OCI-LY7 (cell line): ENCODE data around the gene CHTF8. TPM values are rescaled to one million over a fixed set of nuclear protein-coding genes. Genes with fewer than 3 reads are reported as not detected.
A peak's percentile ranks its signal among the peaks of the same experiment; 100 is the strongest.
"Not testable (repeated sequence)": the region's sequence is repeated elsewhere in the genome, so short reads cannot be mapped to it uniquely, and the experiment has no call there.

Experiments used
- BruUV-seq: library from RNA; stranded (reverse); fragments of 400-500 nt; replicated peaks from 2 replicates; lab custom pipeline; 2021; lab: Mats Ljungman, UMichigan
- CTCF ChIA-PET: fragments of 300-600 bp; sonication (Branson Sonifier 250); formaldehyde crosslinking; loops from one replicate; lab custom pipeline; 2022; ENCODE audit warnings: antibody characterized with exemption; ENCODE audit not compliant: unreplicated experiment; lab: Charles Lee
- POLR2A ChIA-PET: fragments of 300-600 bp; sonication (Branson Sonifier 250); formaldehyde crosslinking; loops from one replicate; lab custom pipeline; 2022; ENCODE audit warnings: antibody characterized with exemption; lab: Charles Lee
- DNase-seq: peaks from one replicate; pipeline ENCODE4 v3.0.0-alpha.2; 2015; ENCODE audit warnings: low spot score
- H2AFZ ChIP-seq: fragments of 200-600 bp; sonication (generic), shearing (Covaris generic); 2 replicates; pipeline ENCODE4 v1.6.1; 2014; ENCODE audit warnings: mild to moderate bottlenecking, antibody characterized with exemption, low read length, moderate library complexity
- H3K27ac ChIP-seq: fragments of 200-600 bp; sonication (generic); 2 replicates; pipeline ENCODE4 v1.5.1; 2014; ENCODE audit warnings: mixed run types, low read depth, mild to moderate bottlenecking, moderate library complexity, low read length, inconsistent platforms; ENCODE audit not compliant: poor library complexity, severe bottlenecking
- H3K36me3 ChIP-seq: fragments of 200-600 bp; sonication (generic); 2 replicates; pipeline ENCODE4 v1.6.1; 2014; ENCODE audit warnings: mild to moderate bottlenecking, antibody characterized with exemption, low read length, moderate library complexity, mixed read lengths; ENCODE audit not compliant: insufficient read depth
- H3K4me1 ChIP-seq: fragments of 200-600 bp; sonication (generic); 2 replicates; pipeline ENCODE4 v1.5.1; 2014; ENCODE audit warnings: mild to moderate bottlenecking, low read length; ENCODE audit not compliant: insufficient read depth, poor library complexity, severe bottlenecking
- H3K4me2 ChIP-seq: fragments of 200-600 bp; sonication (generic); 2 replicates; pipeline ENCODE4 v1.6.1; 2014; ENCODE audit warnings: mild to moderate bottlenecking, low read length
- H3K4me3 ChIP-seq: fragments of 200-600 bp; sonication (generic); 2 replicates; pipeline ENCODE4 v1.5.1; 2014; ENCODE audit warnings: mild to moderate bottlenecking, low read depth, low read length; ENCODE audit not compliant: poor library complexity, severe bottlenecking
- H3K79me2 ChIP-seq: fragments of 200-600 bp; sonication (generic); 2 replicates; pipeline ENCODE4 v1.6.1; 2016; ENCODE audit warnings: low read depth, mild to moderate bottlenecking, low read length, moderate library complexity, mixed read lengths; ENCODE audit not compliant: insufficient read depth
- H3K9me2 ChIP-seq: fragments of 200-600 bp; sonication (generic); 2 replicates; pipeline ENCODE4 v1.6.1; 2016; ENCODE audit warnings: mild to moderate bottlenecking, low read length, mixed read lengths; ENCODE audit not compliant: insufficient read depth
- H3K9me3 ChIP-seq: fragments of 200-600 bp; sonication (generic); 2 replicates; pipeline ENCODE4 v1.6.1; 2014; ENCODE audit warnings: mild to moderate bottlenecking, mixed run types, low read length, mixed read lengths
- H4K20me1 ChIP-seq: fragments of 200-600 bp; sonication (generic); 2 replicates; pipeline ENCODE4 v1.6.1; 2014; ENCODE audit warnings: mild to moderate bottlenecking, antibody characterized with exemption, low read length, moderate library complexity, mixed read lengths; ENCODE audit not compliant: insufficient read depth
- CTCF ChIP-seq: fragments of 200-600 bp; sonication (generic); conservative IDR thresholded peaks from 2 replicates; pipeline ENCODE4 v1.5.1; 2014; ENCODE audit warnings: mild to moderate bottlenecking, antibody characterized with exemption, low read length, moderate library complexity, mixed read lengths
- EZH2phosphoT487 ChIP-seq: fragments of 200-600 bp; sonication (generic); IDR thresholded peaks from 2 replicates; pipeline ENCODE4 v1.6.1; 2018; ENCODE audit warnings: low read depth, borderline replicate concordance, mild to moderate bottlenecking, mixed run types, antibody characterized with exemption, low read length, moderate library complexity, mixed read lengths
- intact Hi-C: fragments of 100-400 bp; cut with micrococcal nuclease; formaldehyde crosslinking; loops from one replicate; pipeline ENCODE4 v1.10.0; 2022; ENCODE audit not compliant: unreplicated experiment
- total RNA-seq, 2 experiments: library from RNA; depleted of rRNA in 1 of 2; stranded (reverse); fragments of >200 nt in 1 of 2; shearing (Covaris generic) in 1 of 2; gene quantifications; 2 replicates each; pipeline ENCODE4 v1.2.3, GENCODE V29; 2014 to 2022

Gene CHTF8
- total RNA-seq, 2 experiments from 2014 or later, result 58.8 to 151 TPM

- H3K79me2 ChIP-seq, result peaks cover 67% of the 10 kb centered on the region
- no peak for TF ChIP-seq EZH2phosphoT487
- H3K36me3 ChIP-seq, result peaks cover 88% of the 10 kb centered on the region
- H4K20me1 ChIP-seq, result peaks cover 11% of the 10 kb centered on the region; the same call in 1 of the 2 replicates
- no peak overlapping the region for H3K4me3 ChIP-seq
- no peaks in the 10 kb centered on the region for H3K9me3 ChIP-seq
- no peak overlapping the region for H3K27ac ChIP-seq
- no peaks in the 10 kb centered on the region for H3K9me2 ChIP-seq
- intact Hi-C loops, result no loop called here
- no peak for DNase-seq
- H3K4me2 ChIP-seq, result no peak overlapping the region
- CTCF ChIA-PET, result no interaction called here
- peaks cover 13% of the 10 kb centered on the region for H3K4me1 ChIP-seq
- no peak overlapping the region for H2AFZ ChIP-seq
- POLR2A ChIA-PET, result no interaction called here
- BruUV-seq, result no TSS peak
Observed at GRCh38 chr16:69126221-69126620, 6.2 kb downstream of the CHTF8 start.

- intact Hi-C loops, result loop anchor here (2.0 kb wide), 1 partner anchor 278 kb away; no protein-coding TSS in a partner anchor
- Histone ChIP-seq H3K36me3 (peaks cover 88% of the 10 kb centered on the region), H3K79me2 (peaks cover 54% of the 10 kb centered on the region)
- not testable (repeated sequence) for DNase-seq, H2AFZ ChIP-seq, H3K9me3 ChIP-seq, H3K9me2 ChIP-seq, H3K27ac ChIP-seq, H3K4me2 ChIP-seq, H3K4me3 ChIP-seq, H3K4me1 ChIP-seq, H4K20me1 ChIP-seq, BruUV-seq
- ChIA-PET CTCF (interaction anchor here (0.8 kb wide), 1 partner anchor 11 kb away, joined by 4 read pairs; no protein-coding TSS in a partner anchor), POLR2A (interaction anchor here (0.7 kb wide), 1 partner anchor 89 kb away, joined by 5 read pairs; no protein-coding TSS in a partner anchor)
Observed at GRCh38 chr16:69124961-69125360, 7.4 kb downstream of the CHTF8 start.

GRCh38 chr16:69124406-69124805 lies 8.0 kb downstream of the CHTF8 start:
- CTCF ChIA-PET, H3K4me3 ChIP-seq, H3K4me2 ChIP-seq, H3K27ac ChIP-seq, H3K9me2 ChIP-seq, H3K9me3 ChIP-seq, H2AFZ ChIP-seq, BruUV-seq, H4K20me1 ChIP-seq, DNase-seq, H3K4me1 ChIP-seq: not testable (repeated sequence)
- Histone ChIP-seq H3K36me3 (peaks cover 88% of the 10 kb centered on the region), H3K79me2 (peaks cover 49% of the 10 kb centered on the region)
- intact Hi-C loops, result loop anchor here (2.0 kb wide), 1 partner anchor 278 kb away; no protein-coding TSS in a partner anchor
- POLR2A ChIA-PET, result interaction anchor here (0.6 to 2.9 kb wide), 3 partner anchors 8 to 89 kb away, joined by 3 to 16 read pairs (median 5); partner anchors contain the start of genes CHTF8 and UTP4

- TF ChIP-seq EZH2phosphoT487 (no peak), CTCF (peak; percentile 83)
- intact Hi-C loops, result loop anchor here (2.0 kb wide), 1 partner anchor 277 kb away; no protein-coding TSS in a partner anchor
- peaks cover 7% of the 10 kb centered on the region; the same call in 1 of the 2 replicates for H4K20me1 ChIP-seq
- ChIA-PET CTCF (no interaction called here), POLR2A (interaction anchor here (0.6 to 2.9 kb wide), 4 partner anchors 9 to 324 kb away, joined by 4 to 16 read pairs (median 5); partner anchors contain the start of genes CHTF8 and UTP4)
- H3K9me3 ChIP-seq, result no peaks in the 10 kb centered on the region
- H3K79me2 ChIP-seq, result peaks cover 46% of the 10 kb centered on the region
- H3K36me3 ChIP-seq, result peaks cover 90% of the 10 kb centered on the region
- H2AFZ ChIP-seq, result no peak overlapping the region
- H3K4me1 ChIP-seq, result no peaks in the 10 kb centered on the region
- H3K9me2 ChIP-seq, result no peaks in the 10 kb centered on the region
- no peak overlapping the region for H3K27ac ChIP-seq
- H3K4me2 ChIP-seq, result no peak overlapping the region
- BruUV-seq, result no TSS peak
- peak; percentile 77 for DNase-seq
- H3K4me3 ChIP-seq, result no peak overlapping the region
Observed at GRCh38 chr16:69123910-69124309, 8.5 kb downstream of the CHTF8 start.
